SK-N-SH treated with all-trans-retinoic acid at 6 μM for 48 hours (cell line): ENCODE data around the gene PLEKHA3.

Experiments
- GLIS3 ChIP-seq: fragments of 250-450 bp; sonication (Bioruptor Pico); IDR thresholded peaks from 2 replicates; pipeline ENCODE4 v1.5.0; 2020; ENCODE audit warnings: mild to moderate bottlenecking, moderate library complexity
- TF ChIP-seq, protein P1 (sequence below): fragments of 250-450 bp; sonication (Bioruptor Pico); IDR thresholded peaks from 2 replicates; pipeline ENCODE4 v1.5.1; 2021; ENCODE audit warnings: mild to moderate bottlenecking, moderate library complexity
- TF ChIP-seq, protein P2 (sequence below): fragments of 250-450 bp; sonication (Bioruptor Pico); IDR thresholded peaks from 2 replicates; pipeline ENCODE4 v1.5.1; 2020; ENCODE audit warnings: low read depth, mild to moderate bottlenecking, moderate library complexity
- TF ChIP-seq, protein P3 (sequence below): fragments of 250-450 bp; sonication (Bioruptor Pico); IDR thresholded peaks from 2 replicates; pipeline ENCODE4 v1.8.0; 2021; ENCODE audit warnings: low read depth, mild to moderate bottlenecking, moderate library complexity, borderline replicate concordance
- TF ChIP-seq, protein P4 (sequence below): fragments of 250-450 bp; sonication (Bioruptor Pico); IDR thresholded peaks from 2 replicates; pipeline ENCODE4 v1.8.0; 2020; ENCODE audit warnings: mild to moderate bottlenecking, moderate library complexity, borderline replicate concordance

DNA sequence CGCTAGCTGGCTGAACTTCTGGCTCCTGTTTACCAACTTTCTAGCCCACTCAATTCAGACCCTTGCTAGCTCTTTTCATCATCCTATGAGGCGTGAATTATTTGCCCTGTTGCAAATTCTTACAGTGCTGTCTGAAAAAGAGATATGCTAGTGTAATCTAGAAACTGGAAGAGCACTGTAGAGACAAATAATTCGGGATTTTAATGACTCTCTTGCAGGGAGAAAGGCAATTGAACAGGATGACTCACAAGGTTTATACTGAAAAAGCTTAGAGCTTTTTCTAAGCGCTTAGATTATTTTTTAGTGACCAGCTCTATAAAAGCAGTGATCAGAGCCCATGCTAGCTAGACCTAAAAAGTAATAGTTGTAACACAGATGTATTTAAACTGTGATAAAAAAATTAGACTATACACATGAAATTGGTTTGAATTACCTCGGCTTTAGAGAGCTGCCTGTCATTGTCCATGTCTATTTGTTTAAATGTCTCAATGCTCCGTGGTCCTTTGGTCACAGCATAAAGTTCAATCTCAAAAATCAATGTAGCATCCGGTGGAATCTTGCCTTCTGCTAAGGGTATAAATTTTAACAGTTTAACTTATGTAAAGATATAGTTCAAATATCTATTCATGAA, 10.9 kb upstream of the PLEKHA3 start:
- TF ChIP-seq, protein P1, sequence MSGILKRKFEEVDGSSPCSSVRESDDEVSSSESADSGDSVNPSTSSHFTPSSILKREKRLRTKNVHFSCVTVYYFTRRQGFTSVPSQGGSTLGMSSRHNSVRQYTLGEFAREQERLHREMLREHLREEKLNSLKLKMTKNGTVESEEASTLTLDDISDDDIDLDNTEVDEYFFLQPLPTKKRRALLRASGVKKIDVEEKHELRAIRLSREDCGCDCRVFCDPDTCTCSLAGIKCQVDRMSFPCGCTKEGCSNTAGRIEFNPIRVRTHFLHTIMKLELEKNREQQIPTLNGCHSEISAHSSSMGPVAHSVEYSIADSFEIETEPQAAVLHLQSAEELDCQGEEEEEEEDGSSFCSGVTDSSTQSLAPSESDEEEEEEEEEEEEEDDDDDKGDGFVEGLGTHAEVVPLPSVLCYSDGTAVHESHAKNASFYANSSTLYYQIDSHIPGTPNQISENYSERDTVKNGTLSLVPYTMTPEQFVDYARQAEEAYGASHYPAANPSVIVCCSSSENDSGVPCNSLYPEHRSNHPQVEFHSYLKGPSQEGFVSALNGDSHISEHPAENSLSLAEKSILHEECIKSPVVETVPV: no peak
- TF ChIP-seq, protein P2, sequence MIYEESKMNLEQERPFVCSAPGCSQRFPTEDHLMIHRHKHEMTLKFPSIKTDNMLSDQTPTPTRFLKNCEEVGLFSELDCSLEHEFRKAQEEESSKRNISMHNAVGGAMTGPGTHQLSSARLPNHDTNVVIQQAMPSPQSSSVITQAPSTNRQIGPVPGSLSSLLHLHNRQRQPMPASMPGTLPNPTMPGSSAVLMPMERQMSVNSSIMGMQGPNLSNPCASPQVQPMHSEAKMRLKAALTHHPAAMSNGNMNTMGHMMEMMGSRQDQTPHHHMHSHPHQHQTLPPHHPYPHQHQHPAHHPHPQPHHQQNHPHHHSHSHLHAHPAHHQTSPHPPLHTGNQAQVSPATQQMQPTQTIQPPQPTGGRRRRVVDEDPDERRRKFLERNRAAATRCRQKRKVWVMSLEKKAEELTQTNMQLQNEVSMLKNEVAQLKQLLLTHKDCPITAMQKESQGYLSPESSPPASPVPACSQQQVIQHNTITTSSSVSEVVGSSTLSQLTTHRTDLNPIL: no peak
- TF ChIP-seq, protein P3, sequence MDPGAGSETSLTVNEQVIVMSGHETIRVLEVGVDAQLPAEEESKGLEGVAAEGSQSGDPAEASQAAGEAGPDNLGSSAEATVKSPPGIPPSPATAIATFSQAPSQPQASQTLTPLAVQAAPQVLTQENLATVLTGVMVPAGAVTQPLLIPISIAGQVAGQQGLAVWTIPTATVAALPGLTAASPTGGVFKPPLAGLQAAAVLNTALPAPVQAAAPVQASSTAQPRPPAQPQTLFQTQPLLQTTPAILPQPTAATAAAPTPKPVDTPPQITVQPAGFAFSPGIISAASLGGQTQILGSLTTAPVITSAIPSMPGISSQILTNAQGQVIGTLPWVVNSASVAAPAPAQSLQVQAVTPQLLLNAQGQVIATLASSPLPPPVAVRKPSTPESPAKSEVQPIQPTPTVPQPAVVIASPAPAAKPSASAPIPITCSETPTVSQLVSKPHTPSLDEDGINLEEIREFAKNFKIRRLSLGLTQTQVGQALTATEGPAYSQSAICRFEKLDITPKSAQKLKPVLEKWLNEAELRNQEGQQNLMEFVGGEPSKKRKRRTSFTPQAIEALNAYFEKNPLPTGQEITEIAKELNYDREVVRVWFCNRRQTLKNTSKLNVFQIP: no peak
- TF ChIP-seq, protein P4, sequence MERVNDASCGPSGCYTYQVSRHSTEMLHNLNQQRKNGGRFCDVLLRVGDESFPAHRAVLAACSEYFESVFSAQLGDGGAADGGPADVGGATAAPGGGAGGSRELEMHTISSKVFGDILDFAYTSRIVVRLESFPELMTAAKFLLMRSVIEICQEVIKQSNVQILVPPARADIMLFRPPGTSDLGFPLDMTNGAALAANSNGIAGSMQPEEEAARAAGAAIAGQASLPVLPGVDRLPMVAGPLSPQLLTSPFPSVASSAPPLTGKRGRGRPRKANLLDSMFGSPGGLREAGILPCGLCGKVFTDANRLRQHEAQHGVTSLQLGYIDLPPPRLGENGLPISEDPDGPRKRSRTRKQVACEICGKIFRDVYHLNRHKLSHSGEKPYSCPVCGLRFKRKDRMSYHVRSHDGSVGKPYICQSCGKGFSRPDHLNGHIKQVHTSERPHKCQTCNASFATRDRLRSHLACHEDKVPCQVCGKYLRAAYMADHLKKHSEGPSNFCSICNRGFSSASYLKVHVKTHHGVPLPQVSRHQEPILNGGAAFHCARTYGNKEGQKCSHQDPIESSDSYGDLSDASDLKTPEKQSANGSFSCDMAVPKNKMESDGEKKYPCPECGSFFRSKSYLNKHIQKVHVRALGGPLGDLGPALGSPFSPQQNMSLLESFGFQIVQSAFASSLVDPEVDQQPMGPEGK (CRISPR knock-in tag): no peak
- TF ChIP-seq GLIS3 (CRISPR knock-in tag): no peak
